Ishikawa (cell line): Measurements from ENCODE around the gene PDZK1IP1.

ENCODE experiments used
- CEBPB ChIP-seq: IDR thresholded peaks from 2 replicates; pipeline ENCODE4 v1.6.1; 2012
- CREB1 ChIP-seq: IDR thresholded peaks from 2 replicates; pipeline ENCODE4 v1.6.1; 2012; ENCODE audit warnings: low read depth
- EGR1 ChIP-seq: IDR thresholded peaks from 2 replicates; pipeline ENCODE4 v1.6.1; 2012
- EP300 ChIP-seq: IDR thresholded peaks from 2 replicates; pipeline ENCODE4 v1.6.1; 2012; ENCODE audit warnings: borderline replicate concordance
- FOXM1 ChIP-seq: IDR thresholded peaks from 2 replicates; pipeline ENCODE4 v1.6.1; 2012; ENCODE audit warnings: low read depth, borderline replicate concordance
- MAX ChIP-seq: IDR thresholded peaks from 2 replicates; pipeline ENCODE4 v1.6.1; 2012
- NFIC ChIP-seq: IDR thresholded peaks from 2 replicates; pipeline ENCODE4 v1.6.1; 2012
- RAD21 ChIP-seq: IDR thresholded peaks from 2 replicates; pipeline ENCODE4 v1.6.1; 2012; ENCODE audit warnings: low read depth
- REST ChIP-seq: IDR thresholded peaks from 2 replicates; pipeline ENCODE4 v1.6.1; 2012; ENCODE audit warnings: low read depth, mild to moderate bottlenecking
- TCF12 ChIP-seq: IDR thresholded peaks from 2 replicates; pipeline ENCODE4 v1.6.1; 2012; ENCODE audit warnings: low read depth
- TEAD4 ChIP-seq: IDR thresholded peaks from 2 replicates; pipeline ENCODE4 v1.6.1; 2012
- USF1 ChIP-seq: IDR thresholded peaks from 2 replicates; pipeline ENCODE4 v1.6.1; 2012
- YY1 ChIP-seq: IDR thresholded peaks from 2 replicates; pipeline ENCODE4 v1.6.1; 2012; ENCODE audit warnings: low read depth
- ZBTB7A ChIP-seq: IDR thresholded peaks from 2 replicates; pipeline ENCODE4 v1.6.1; 2012; ENCODE audit warnings: low read depth

The PDZK1IP1 gene

GRCh38 chr1:47187231-47187925 lies 2.5 kb downstream of the PDZK1IP1 start:
- TF ChIP-seq EGR1 (no peak), TCF12 (no peak), TEAD4 (no peak), FOXM1 (no peak), EP300 (no peak), NFIC (no peak), REST (no peak), USF1 (no peak), YY1 (no peak)

GRCh38 chr1:47186267-47187185 lies 3.3 kb downstream of the PDZK1IP1 start:
- no peak for TF ChIP-seq RAD21

GRCh38 chr1:47184822-47185677 lies 4.8 kb downstream of the PDZK1IP1 start:
- no peak for TF ChIP-seq TEAD4
- TF ChIP-seq MAX, result no peak
- TF ChIP-seq FOXM1, result no peak
- TF ChIP-seq YY1, result no peak
- no peak for TF ChIP-seq TCF12
- TF ChIP-seq CEBPB, result no peak
- no peak for TF ChIP-seq NFIC
- TF ChIP-seq CREB1, result no peak
- no peak for TF ChIP-seq REST
- TF ChIP-seq EGR1, result no peak

GRCh38 chr1:47184090-47184821 lies 5.6 kb downstream of the PDZK1IP1 start:
- TF ChIP-seq EP300 (no peak), ZBTB7A (no peak), FOXM1 (no peak), TCF12 (no peak), USF1 (no peak), TEAD4 (no peak), CREB1 (no peak), REST (no peak), MAX (no peak)
